H9 (cell line): ENCODE measurements around the gene HOXA7. TPM values are rescaled to one million over a fixed set of nuclear protein-coding genes. Genes with fewer than 3 reads are reported as not detected.

ENCODE experiments used
- DNase-seq: peaks from one replicate; pipeline ENCODE4 v3.0.0-alpha.2; 2017
- H2AFZ ChIP-seq: one replicate; pipeline ENCODE4 v1.6.1; 2013; ENCODE audit warnings: mild to moderate bottlenecking, low read length, control low read depth, moderate library complexity
- H2AK5ac ChIP-seq: 2 replicates; pipeline ENCODE4 v1.6.1; 2013; ENCODE audit warnings: low read length, control low read depth, mixed read lengths; ENCODE audit not compliant: insufficient read length
- H2BK120ac ChIP-seq: one replicate; pipeline ENCODE4 v1.6.1; 2013; ENCODE audit warnings: low read depth, mild to moderate bottlenecking, low read length, control low read depth, inconsistent platforms; ENCODE audit not compliant: poor library complexity, severe bottlenecking
- H2BK12ac ChIP-seq: 2 replicates; pipeline ENCODE4 v1.6.1; 2013; ENCODE audit warnings: low read length, control low read depth, mixed read lengths, low read depth; ENCODE audit not compliant: insufficient read length
- H2BK15ac ChIP-seq: 2 replicates; pipeline ENCODE4 v1.6.1; 2013; ENCODE audit warnings: low read depth, low read length, control low read depth
- H2BK20ac ChIP-seq: one replicate; pipeline ENCODE4 v1.6.1; 2013; ENCODE audit warnings: low read depth, mild to moderate bottlenecking, low read length, control low read depth, inconsistent platforms; ENCODE audit not compliant: poor library complexity, severe bottlenecking
- H2BK5ac ChIP-seq: 2 replicates; pipeline ENCODE4 v1.6.1; 2013; ENCODE audit warnings: low read length, control low read depth, mixed read lengths; ENCODE audit not compliant: insufficient read length
- H3K14ac ChIP-seq: 2 replicates; pipeline ENCODE4 v1.6.1; 2013; ENCODE audit warnings: low read length, control low read depth; ENCODE audit not compliant: insufficient read depth
- H3K18ac ChIP-seq: 2 replicates; pipeline ENCODE4 v1.6.1; 2013; ENCODE audit warnings: low read depth, mild to moderate bottlenecking, mixed read lengths, low read length, control low read depth; ENCODE audit not compliant: insufficient read length
- H3K23ac ChIP-seq: 2 replicates; pipeline ENCODE4 v1.6.1; 2013; ENCODE audit warnings: low read length, control low read depth, mixed read lengths, low read depth; ENCODE audit not compliant: insufficient read length
- H3K23me2 ChIP-seq: 2 replicates; pipeline ENCODE4 v1.6.1; 2013; ENCODE audit warnings: low read depth, mild to moderate bottlenecking, mixed read lengths, low read length, control low read depth; ENCODE audit not compliant: insufficient read length, poor library complexity, severe bottlenecking
- H3K27ac ChIP-seq: 2 replicates; pipeline ENCODE4 v1.5.1; 2013; ENCODE audit warnings: low read length, control low read depth, mixed read lengths, low read depth; ENCODE audit not compliant: insufficient read length
- H3K27me3 ChIP-seq: 2 replicates; pipeline ENCODE4 v1.6.1; 2013; ENCODE audit warnings: low read length, control low read depth, inconsistent platforms; ENCODE audit not compliant: insufficient read depth
- H3K4ac ChIP-seq: 2 replicates; pipeline ENCODE4 v1.6.1; 2013; ENCODE audit warnings: low read depth, mild to moderate bottlenecking, control low read depth, inconsistent platforms, low read length, moderate library complexity
- H3K4me1 ChIP-seq: 2 replicates; pipeline ENCODE4 v1.6.1; 2013; ENCODE audit warnings: low read length, control low read depth, inconsistent platforms; ENCODE audit not compliant: insufficient read depth
- H3K4me2 ChIP-seq: 2 replicates; pipeline ENCODE4 v1.6.1; 2013; ENCODE audit warnings: low read length, control low read depth, mixed read lengths; ENCODE audit not compliant: insufficient read length, insufficient read depth
- H3K56ac ChIP-seq: 2 replicates; pipeline ENCODE4 v1.6.1; 2013; ENCODE audit warnings: low read depth, mild to moderate bottlenecking, mixed read lengths, low read length, control low read depth; ENCODE audit not compliant: insufficient read length
- H3K79me1 ChIP-seq: 2 replicates; pipeline ENCODE4 v1.6.1; 2013; ENCODE audit warnings: low read depth, mild to moderate bottlenecking, moderate library complexity, low read length, control low read depth, inconsistent platforms; ENCODE audit not compliant: insufficient read depth, poor library complexity, severe bottlenecking
- H3K79me2 ChIP-seq: 2 replicates; pipeline ENCODE4 v1.6.1; 2013; ENCODE audit warnings: low read length, control low read depth, inconsistent platforms; ENCODE audit not compliant: insufficient read depth
- H3K9ac ChIP-seq: 2 replicates; pipeline ENCODE4 v1.6.1; 2013; ENCODE audit warnings: low read length, control low read depth, mixed read lengths; ENCODE audit not compliant: insufficient read length; ENCODE audit errors: extremely low read depth
- H3K9me3 ChIP-seq: one replicate; pipeline ENCODE4 v1.6.1; 2013; ENCODE audit warnings: low read depth, low read length, inconsistent platforms; ENCODE audit not compliant: control insufficient read depth
- H3T11ph ChIP-seq: one replicate; pipeline ENCODE4 v1.6.1; 2013; ENCODE audit warnings: mild to moderate bottlenecking, low read length, control low read depth, inconsistent platforms
- H4K20me1 ChIP-seq: one replicate; pipeline ENCODE4 v1.6.1; 2013; ENCODE audit not compliant: control insufficient read depth, insufficient read length, insufficient read depth
- H4K5ac ChIP-seq: 2 replicates; pipeline ENCODE4 v1.6.1; 2013; ENCODE audit warnings: low read depth, mild to moderate bottlenecking, mixed read lengths, low read length, control low read depth; ENCODE audit not compliant: insufficient read length
- H4K8ac ChIP-seq: replicated peaks from 2 replicates; pipeline ENCODE4 v1.6.1; 2013; ENCODE audit warnings: low read length, control low read depth, mixed read lengths, low read depth; ENCODE audit not compliant: insufficient read length
- H4K91ac ChIP-seq: 2 replicates; pipeline ENCODE4 v1.6.1; 2013; ENCODE audit warnings: low read depth, mild to moderate bottlenecking, moderate library complexity, mixed read lengths, low read length, control low read depth; ENCODE audit not compliant: insufficient read length
- H3K27ac Mint-ChIP-seq, 3 experiments: 2 replicates in 2 of 3; 3 replicates in 1 of 3; pipeline ENCODE4 v1.8.0; 2020 to 2021; ENCODE audit warnings: mixed read lengths in 3 of 3, mild to moderate bottlenecking in 1 of 3, moderate library complexity in 1 of 3
- H3K27me3 Mint-ChIP-seq: 2 replicates; pipeline ENCODE4 v1.8.0; 2021; ENCODE audit warnings: low read depth, mild to moderate bottlenecking, moderate library complexity, mixed read lengths
- H3K36me3 Mint-ChIP-seq, 3 experiments: 2 replicates in 2 of 3; 3 replicates in 1 of 3; pipeline ENCODE4 v1.8.0; 2020 to 2021; ENCODE audit warnings: low read depth in 3 of 3, mixed read lengths in 3 of 3; ENCODE audit not compliant: insufficient read depth in 1 of 3
- H3K4me1 Mint-ChIP-seq, 2 experiments: 2 replicates each; pipeline ENCODE4 v1.8.0; 2020; ENCODE audit warnings: mixed read lengths in 2 of 2
- H3K4me3 Mint-ChIP-seq, 2 experiments: 2 replicates in 1 of 2; 3 replicates in 1 of 2; pipeline ENCODE4 v1.8.0; 2020 to 2021; ENCODE audit warnings: mild to moderate bottlenecking in 2 of 2, mixed read lengths in 2 of 2, moderate library complexity in 1 of 2
- H3K9me3 Mint-ChIP-seq, 2 experiments: 2 replicates in 1 of 2; 3 replicates in 1 of 2; pipeline ENCODE4 v1.8.0; 2020; ENCODE audit warnings: mild to moderate bottlenecking in 2 of 2, mixed read lengths in 2 of 2, moderate library complexity in 1 of 2
- WGBS: extraction: QIAGEN DNeasy Blood & Tissue Kit; methylation state at CpG from one replicate; pipeline ENCODE4 v1.1.7; 2013; ENCODE audit warnings: missing lambda C conversion rate, low lambda C conversion rate, mixed read lengths; ENCODE audit not compliant: insufficient read length; ENCODE audit errors: extremely low coverage; 5-methylcytosine and 5-hydroxymethylcytosine counted together
- long read RNA-seq: library from polyadenylated mRNA; unstranded; transcript quantifications from one replicate; pipeline ENCODE4 v2.0.0, GENCODE V29; 2020
- total RNA-seq: library from RNA; stranded (reverse); gene quantifications from 2 replicates; pipeline ENCODE4 v1.2.1, GENCODE V29; 2021
- TF ChIP-seq, protein P1 (sequence below): fragments of 200-600 bp; sonication (generic); conservative IDR thresholded peaks from 3 replicates; pipeline ENCODE4 v1.8.0; 2021; ENCODE audit warnings: antibody characterized with exemption, mild to moderate bottlenecking

The HOXA7 gene
- not detected in 2 replicates for total RNA-seq
- long read RNA-seq: 0 reads

DNA sequence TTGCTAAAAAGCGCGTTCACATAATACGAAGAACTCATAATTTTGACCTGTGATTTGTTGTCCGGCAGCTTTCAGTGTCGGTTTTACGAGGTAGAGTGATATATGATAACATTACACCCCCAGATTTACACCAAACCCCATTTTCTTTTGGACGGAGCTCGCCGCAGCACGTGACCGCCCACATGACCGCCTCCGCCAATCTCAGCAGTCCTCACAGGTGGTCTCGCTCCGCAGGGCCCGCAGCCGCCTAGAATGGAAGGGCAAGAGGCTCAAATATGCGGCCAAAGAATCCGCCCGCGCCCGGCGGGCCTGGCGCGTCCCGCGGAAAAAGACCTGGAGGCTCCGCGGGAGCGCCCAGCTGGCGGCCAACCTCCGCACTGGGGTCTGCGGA, at the start of gene HOXA7:
TSS of gene HOXA7 (minus strand) at position 168 of the 391 bp plus-strand sequence. CDS start at position 38, 130 bp downstream.
- Mint-ChIP-seq H3K4me3 (peak within 1 kb of the TSS; percentile 59 to 78), H3K27me3 (peaks cover 99% of the 10 kb centered on the region), H3K36me3 (peaks cover 0 to 6% (median 0%) of the 10 kb centered on the region in 3 experiments; a peak in 3 of 7 replicates), H3K4me1 (peaks cover 4 to 13% of the 10 kb centered on the region in 2 experiments), H3K27ac (no peak within 1 kb of the TSS; a peak in 1 of 7 replicates), H3K9me3 (peaks cover 16 to 26% of the 10 kb centered on the region in 2 experiments)
- no peak within 1 kb of the TSS for H3K23ac ChIP-seq
- peak; percentile 80 for DNase-seq
- no peaks in the 10 kb centered on the region for H3K79me1 ChIP-seq
- H3K23me2 ChIP-seq: no peaks in the 10 kb centered on the region
- peak within 1 kb of the TSS; percentile 60 for H3K4me2 ChIP-seq
- H3K18ac ChIP-seq: no peak within 1 kb of the TSS
- H4K5ac ChIP-seq: no peak within 1 kb of the TSS
- no CpG with 5 or more reads among the region's 33 CpGs for WGBS
- H2BK20ac ChIP-seq: no peak within 1 kb of the TSS
- no peak within 1 kb of the TSS for H3T11ph ChIP-seq
- H3K14ac ChIP-seq: no peak within 1 kb of the TSS
- H3K4ac ChIP-seq: no peak within 1 kb of the TSS
- no peaks in the 10 kb centered on the region for H4K20me1 ChIP-seq
- no peak within 1 kb of the TSS for H2BK12ac ChIP-seq
- H3K9me3 ChIP-seq: no peaks in the 10 kb centered on the region
- H3K27ac ChIP-seq: no peak within 1 kb of the TSS
- H2AK5ac ChIP-seq: no peak within 1 kb of the TSS
- H4K91ac ChIP-seq: no peak within 1 kb of the TSS
- no peak within 1 kb of the TSS for H4K8ac ChIP-seq
- H2BK120ac ChIP-seq: no peak within 1 kb of the TSS
- peak within 1 kb of the TSS; percentile 66 for H2AFZ ChIP-seq
- H3K4me1 ChIP-seq: no peaks in the 10 kb centered on the region
- H3K79me2 ChIP-seq: no peaks in the 10 kb centered on the region
- no peak within 1 kb of the TSS for H3K56ac ChIP-seq
- no peak within 1 kb of the TSS for H2BK15ac ChIP-seq
- H2BK5ac ChIP-seq: no peak within 1 kb of the TSS
- TF ChIP-seq, protein P1, sequence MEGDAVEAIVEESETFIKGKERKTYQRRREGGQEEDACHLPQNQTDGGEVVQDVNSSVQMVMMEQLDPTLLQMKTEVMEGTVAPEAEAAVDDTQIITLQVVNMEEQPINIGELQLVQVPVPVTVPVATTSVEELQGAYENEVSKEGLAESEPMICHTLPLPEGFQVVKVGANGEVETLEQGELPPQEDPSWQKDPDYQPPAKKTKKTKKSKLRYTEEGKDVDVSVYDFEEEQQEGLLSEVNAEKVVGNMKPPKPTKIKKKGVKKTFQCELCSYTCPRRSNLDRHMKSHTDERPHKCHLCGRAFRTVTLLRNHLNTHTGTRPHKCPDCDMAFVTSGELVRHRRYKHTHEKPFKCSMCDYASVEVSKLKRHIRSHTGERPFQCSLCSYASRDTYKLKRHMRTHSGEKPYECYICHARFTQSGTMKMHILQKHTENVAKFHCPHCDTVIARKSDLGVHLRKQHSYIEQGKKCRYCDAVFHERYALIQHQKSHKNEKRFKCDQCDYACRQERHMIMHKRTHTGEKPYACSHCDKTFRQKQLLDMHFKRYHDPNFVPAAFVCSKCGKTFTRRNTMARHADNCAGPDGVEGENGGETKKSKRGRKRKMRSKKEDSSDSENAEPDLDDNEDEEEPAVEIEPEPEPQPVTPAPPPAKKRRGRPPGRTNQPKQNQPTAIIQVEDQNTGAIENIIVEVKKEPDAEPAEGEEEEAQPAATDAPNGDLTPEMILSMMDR: no peak
- H3K27me3 ChIP-seq: peaks cover 97% of the 10 kb centered on the region
- no peak within 1 kb of the TSS for H3K9ac ChIP-seq
